Mucosa of gallbladder (tissue), 1 donor: ENCODE data around the gene IL17F. TPM values are rescaled to one million over a fixed set of nuclear protein-coding genes. Genes with fewer than 3 reads are reported as not detected.
A peak's percentile ranks its signal among the peaks of the same experiment; 100 is the strongest.

Experiments
- DNase-seq: peaks from one replicate; pipeline ENCODE4 v3.0.0-alpha.2; 2020; ENCODE audit warnings: low spot score
- total RNA-seq: library from RNA; stranded (reverse); gene quantifications from one replicate; pipeline ENCODE4 v1.2.1, GENCODE V29; 2021
- donor health status: DM: no; HTN: no; CAD: no.

Gene IL17F
- total RNA-seq: not detected

DNA sequence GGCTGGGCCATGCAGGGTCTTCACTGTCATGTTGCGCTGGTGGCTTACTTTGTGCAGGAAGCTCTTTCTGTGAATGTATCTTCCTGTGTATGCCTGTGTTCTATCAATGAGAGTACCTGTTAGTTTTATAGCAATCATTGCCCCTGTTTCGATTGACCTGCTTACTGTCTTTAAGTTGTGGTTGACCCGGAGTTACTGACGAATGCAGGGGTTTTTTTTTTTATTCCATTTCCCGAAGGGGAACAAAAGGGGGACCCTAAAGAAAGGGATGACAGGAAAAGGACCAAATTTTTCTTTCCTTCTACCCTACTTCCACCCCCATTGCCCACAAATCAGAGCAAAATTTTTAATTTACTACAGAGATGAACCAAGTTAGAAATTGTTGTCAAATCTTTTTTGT, at the start of gene IL17F:
Gene IL17F (minus strand): TSS at position 101 of the 400 bp plus-strand sequence. CDS start 71 bp downstream, at position 30.
- no peak for DNase-seq

DNA sequence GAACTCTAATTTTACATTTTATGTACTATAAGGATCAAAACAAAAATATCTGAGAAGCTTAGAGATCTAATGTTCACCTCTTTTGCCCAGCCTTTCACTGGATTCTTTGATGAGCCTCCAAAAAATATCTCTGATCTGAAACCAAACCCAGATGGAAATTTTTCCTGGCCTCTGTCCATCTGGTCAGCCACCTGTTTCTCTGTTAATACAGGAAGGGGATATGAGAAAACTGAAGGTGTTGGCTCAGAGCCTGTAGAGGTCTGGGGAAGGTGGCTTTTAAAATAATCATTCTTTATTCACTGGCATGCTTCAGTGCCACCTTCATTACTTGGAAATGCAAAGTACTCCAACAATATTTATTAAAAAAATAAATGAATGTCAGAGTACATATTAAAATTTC, 48.8 kb upstream of the IL17F start:
- DNase-seq: no peak

GRCh38 chr6:52288841-52289240, 44.5 kb upstream of the IL17F start:
- no peak for DNase-seq

- no peak for DNase-seq
These were observed 43.9 kb upstream of the IL17F start for GRCh38 chr6:52288216-52288615.

DNA sequence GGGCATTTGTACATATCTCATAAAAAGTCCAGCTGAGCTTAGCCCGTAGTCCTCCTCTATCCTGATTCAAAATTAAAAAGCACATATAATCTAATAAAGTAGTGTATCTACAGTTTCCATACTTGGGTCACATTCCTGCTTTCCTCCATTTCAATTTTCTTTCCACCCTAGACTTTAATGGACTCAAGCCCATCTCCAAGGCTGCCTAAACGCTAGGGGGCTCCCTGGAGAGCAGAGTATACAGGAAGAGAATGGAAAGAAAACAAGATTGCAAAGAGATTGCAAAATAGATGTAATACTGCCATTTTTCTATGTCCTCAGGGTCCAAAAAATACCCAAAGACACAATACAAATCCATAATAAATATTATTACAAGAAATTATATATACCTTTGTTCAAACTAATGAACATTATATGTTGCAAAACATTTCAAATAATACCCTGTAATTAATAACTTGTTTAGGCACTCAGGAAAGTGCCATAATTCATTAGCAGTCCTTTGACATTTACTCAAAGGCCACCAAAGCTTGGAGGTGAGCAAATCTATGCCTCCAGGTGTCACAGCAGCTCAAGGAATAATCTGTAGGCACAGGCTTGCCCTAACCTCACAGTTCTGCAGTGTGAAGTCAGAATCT, 42.6 kb upstream of the IL17F start:
- peak; percentile 69 for DNase-seq

- no peak for DNase-seq
These were observed 41.1 kb upstream of the IL17F start for GRCh38 chr6:52285177-52286068.

DNA sequence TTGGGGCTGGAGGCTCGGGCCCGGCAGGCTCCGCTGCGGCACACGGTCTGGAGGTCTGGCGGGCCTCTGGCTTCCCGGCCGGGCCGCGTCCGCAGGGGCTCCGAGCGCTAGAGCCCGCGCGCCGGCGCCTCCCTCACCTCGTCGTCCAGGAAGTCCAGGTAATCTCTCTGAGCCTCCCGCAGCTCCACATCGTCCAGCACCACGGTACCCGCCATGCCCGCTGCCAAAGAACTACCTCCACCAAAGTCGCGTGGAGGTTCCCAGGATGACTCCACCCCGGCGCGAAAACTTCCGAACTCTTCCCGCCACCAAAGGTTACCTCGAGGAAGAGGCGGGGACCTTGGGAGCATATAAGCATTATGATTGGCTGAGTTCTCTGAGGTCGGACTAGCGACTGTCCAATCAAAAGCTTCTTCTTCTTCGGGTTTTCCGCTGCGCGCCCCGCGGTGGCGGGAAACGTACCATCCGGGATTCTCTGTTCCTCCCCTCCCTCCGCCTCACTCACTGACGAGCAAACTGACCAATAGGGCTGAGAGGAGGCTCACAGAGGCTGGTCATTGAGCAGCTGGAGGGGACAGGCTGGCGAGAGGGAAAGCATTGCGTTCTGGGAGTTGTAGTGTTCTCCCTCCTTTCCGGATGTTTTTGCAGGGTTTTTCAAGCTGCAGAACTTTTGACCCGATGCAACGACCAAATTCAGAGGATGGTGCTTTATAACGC, 40.3 kb upstream of the IL17F start, which contains the start of gene MCM3:
Gene MCM3 (minus strand): TSS at position 283 of the 717 bp plus-strand sequence. CDS start 68 bp downstream, at position 215.
- peak; percentile 99 for DNase-seq

- DNase-seq: peak; percentile 22
These were observed 39.8 kb upstream of the IL17F start for GRCh38 chr6:52284131-52284459.

DNA sequence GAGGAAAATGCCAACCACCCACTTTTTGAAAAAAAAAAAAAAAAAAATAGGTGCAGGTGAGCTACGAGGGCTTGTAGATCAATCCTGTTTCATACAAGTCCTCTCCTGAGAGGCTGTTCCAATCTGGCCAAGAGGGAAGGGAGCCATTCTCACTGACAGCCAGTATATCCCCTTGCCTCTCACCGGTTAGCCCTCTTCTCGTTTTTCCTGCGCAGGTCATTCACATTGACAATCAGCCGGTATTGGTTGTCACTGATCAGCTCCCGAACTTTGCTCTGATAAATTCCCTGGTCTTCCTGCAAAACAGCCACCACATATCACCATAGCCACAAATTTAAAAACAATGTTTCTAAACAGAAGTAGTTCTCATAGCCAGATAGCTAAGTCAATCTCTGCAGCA, 38.8 kb upstream of the IL17F start:
- no peak for DNase-seq

GRCh38 chr6:52276130-52276529, 31.8 kb upstream of the IL17F start:
- no peak for DNase-seq

GRCh38 chr6:52271852-52272460, 27.7 kb upstream of the IL17F start:
- no peak for DNase-seq

GRCh38 chr6:52263709-52264540, 19.6 kb upstream of the IL17F start:
- peak; percentile 52 for DNase-seq

GRCh38 chr6:52262620-52263344, 18.5 kb upstream of the IL17F start:
- no peak for DNase-seq

GRCh38 chr6:52261229-52261628, 16.9 kb upstream of the IL17F start:
- DNase-seq: no peak

- DNase-seq: no peak
These were observed 16.3 kb upstream of the IL17F start for GRCh38 chr6:52260634-52261033.

DNA sequence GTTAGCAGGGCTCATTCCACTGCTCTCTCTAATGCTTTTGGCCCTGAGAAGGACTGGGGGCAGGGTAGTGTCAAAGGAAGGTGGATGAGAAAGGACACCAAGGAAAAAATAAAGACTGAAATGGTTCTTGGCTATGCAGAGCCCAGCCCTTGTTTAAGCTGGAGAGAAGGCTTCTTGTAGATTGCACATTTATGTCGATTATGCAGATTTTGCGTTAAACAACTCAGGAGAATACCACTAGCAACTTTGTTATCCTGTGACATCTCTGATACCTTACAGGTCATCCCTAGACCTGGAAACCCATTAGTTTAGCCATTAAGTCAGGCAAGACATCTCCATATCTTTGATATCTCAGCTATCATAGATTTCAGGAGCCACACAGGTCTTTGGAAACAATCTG, 11.1 kb upstream of the IL17F start:
- DNase-seq: no peak

- DNase-seq: no peak
These were observed 10.6 kb upstream of the IL17F start for GRCh38 chr6:52254731-52255378.

DNA sequence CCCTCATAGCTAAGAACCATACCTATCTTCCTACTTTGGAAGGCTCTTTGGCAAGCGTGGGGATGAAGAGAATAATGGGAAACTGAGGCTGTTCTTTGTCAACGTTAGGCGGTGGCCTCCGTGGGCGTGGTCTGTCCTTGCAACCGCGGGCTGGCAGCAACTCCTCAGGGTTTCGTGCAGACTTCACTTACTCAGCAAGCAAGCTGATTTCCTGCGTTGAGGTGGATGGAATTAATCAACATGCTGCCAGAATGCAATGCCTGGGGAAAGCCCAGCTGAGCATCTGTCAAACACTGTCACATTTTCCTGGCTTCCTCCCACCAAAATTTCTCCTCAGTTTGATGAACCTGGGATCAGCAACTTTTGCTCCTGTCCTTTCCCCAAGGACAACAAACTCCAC, 9.2 kb upstream of the IL17F start:
- DNase-seq: no peak

DNA sequence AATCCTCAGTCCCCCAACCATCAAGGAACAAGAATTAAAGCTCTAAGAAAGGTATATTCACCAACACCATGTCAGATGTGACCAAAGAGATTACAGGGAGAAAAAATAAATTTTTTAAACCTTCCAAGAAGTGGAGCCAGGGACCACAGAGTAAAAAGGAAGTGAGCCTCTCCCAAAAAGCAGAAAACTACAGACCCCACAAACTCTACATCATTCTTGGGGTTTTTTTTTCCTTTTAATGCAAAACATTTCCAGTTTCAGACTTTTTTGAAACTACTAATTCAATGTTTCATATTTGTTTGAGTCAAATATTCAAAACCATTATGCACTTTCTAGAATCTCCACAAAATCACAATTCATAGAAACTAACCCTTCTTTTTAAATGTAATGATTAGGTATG, 6.8 kb upstream of the IL17F start:
- no peak for DNase-seq

DNA sequence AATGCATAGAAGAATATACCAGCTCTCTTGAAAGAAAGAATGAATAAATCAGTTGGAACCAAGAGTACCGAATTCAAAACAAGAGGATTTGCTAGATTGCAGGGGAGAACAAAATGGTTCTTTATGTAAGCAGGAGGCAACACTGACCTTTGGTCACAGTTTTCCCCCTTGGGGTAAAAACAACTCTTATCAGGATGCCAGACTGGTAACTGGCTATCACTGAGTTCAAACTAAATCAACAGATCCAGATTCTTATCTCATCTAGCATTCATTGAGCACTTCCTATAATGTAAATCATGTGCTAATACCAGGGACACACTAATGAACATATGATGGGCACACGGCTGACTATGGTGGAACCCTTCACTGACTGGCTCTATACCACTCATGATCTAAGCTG, 4.8 kb upstream of the IL17F start:
- DNase-seq: no peak
